HEK293 (cell line): ENCODE data around the gene TRIM5.

Experiments
- CTCF ChIP-seq: fragments of 450-650 bp; formaldehyde crosslinking; IDR thresholded peaks from 2 replicates; pipeline ENCODE4 v1.5.1; 2016; ENCODE audit warnings: missing biosample characterization, missing genetic modification characterization
- ZFP3 ChIP-seq: fragments of 450-650 bp; formaldehyde crosslinking; IDR thresholded peaks from 2 replicates; pipeline ENCODE4 v1.5.1; 2016; ENCODE audit warnings: low read depth, missing biosample characterization, missing genetic modification characterization
- ZNF398 ChIP-seq: fragments of 450-650 bp; formaldehyde crosslinking; IDR thresholded peaks from 2 replicates; pipeline ENCODE4 v1.5.1; 2017; ENCODE audit warnings: missing biosample characterization, missing genetic modification characterization

- TF ChIP-seq ZNF398 = no peak
- no peak for TF ChIP-seq CTCF (tag by site-specific recombination)
- no peak for TF ChIP-seq ZFP3 (tag by site-specific recombination)
Observed at GRCh38 chr11:5700421-5701054, 15.7 kb upstream of the TRIM5 start.
